GM18951 (cell line): ENCODE results near the gene MT1H.
"Not testable (repeated sequence)": the region's sequence is repeated elsewhere in the genome, so short reads cannot be mapped to it uniquely, and the experiment has no call there.

Experiments used
- POLR2A ChIP-seq: IDR thresholded peaks from 4 replicates; pipeline ENCODE4 v1.6.1; 2011; ENCODE audit warnings: mild to moderate bottlenecking; ENCODE audit not compliant: insufficient read length, insufficient read depth; ENCODE audit errors: extremely low read depth
- in situ Hi-C: fragments of 300-500 bp; cut with MboI; formaldehyde crosslinking; loops from one replicate; pipeline ENCODE4 v1.12.0; 2022; ENCODE audit warnings: low sequenced_read_pairs, mixed read lengths, inconsistent platforms; ENCODE audit not compliant: unreplicated experiment

The MT1H gene

DNA sequence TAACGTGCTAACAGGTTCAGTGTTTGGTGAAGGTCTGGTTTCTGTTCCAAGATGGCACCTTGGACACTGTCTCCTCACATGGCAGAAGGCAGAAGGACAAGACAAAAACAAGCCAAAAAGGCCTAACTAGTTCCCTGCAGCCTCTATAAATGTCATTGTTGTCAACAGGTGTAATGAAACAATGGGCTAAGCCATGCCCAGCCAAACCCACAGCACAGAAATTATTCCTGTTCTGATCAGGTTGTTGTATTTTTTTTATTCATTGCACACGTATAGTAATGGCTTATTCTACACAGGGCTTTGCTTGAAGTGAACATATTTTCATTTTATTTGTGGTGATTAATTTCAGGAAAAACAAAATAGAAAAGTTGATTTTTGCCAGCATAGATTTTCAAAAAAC is 44.2 kb downstream of the MT1H start:
- in situ Hi-C loops = no loop called here

DNA sequence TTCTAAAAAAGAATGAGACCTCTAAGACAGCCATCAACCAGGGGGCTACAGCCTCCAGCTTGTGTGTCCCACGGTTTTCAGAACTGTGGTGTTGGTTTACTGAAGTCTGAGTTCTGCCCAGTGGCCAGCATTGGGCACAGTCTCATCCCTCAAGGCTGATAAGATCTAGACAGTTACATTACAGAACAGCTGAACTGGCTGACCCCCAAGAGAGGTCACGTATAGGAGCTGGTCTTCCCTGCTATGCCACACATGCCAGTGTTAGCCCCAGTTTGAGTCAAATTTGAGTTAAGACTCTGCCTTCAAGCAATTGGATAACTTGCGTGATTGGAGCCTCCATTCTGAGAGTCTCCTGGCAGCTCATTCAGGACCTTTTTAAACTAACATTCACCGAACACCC is 45.5 kb downstream of the MT1H start:
- in situ Hi-C loops = no loop called here
- no peak for TF ChIP-seq POLR2A

More for the DNA sequence above, 44.2 kb downstream of the MT1H start:
- TF ChIP-seq POLR2A = no peak

DNA sequence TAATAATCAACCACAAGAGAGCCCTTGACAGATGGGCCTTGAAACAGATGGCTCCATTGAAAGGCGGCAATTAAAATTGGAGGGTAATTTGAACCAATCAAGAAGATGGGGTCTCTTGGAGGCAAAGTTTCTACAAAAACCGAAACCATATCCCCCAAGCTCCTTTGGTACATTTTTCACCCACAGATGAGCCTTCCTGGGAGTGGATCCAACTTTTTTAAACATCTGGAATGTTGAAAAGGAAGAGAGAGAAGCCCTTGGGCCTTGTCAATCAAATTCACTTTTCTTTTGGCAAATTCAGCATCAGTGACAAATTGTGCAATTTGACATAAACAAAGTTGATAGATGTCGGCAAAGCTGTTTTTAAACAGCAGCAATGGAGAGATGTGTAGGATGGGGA is 47.1 kb downstream of the MT1H start:
- in situ Hi-C loops = no loop called here
- TF ChIP-seq POLR2A = no peak

DNA sequence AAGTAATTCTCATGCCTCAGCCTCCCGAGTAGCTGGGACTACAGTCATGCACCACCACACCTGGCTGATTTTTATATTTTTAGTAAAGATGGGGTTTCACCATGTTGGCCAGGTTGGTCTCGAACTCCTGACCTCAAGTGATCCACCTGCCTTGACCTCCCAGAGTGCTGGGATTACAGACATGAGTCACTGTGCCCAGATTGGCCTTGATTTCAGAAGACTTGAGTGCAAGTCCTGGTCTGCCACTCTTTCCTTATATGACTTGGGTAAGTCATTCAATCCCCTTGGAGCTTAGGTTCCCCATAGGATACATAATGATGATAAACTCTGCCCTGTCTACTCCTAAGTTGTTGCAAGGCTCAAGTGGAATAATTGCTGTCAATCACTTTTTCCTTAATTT is 47.9 kb downstream of the MT1H start:
- in situ Hi-C loops = not testable (repeated sequence)
